ENCODE results near the gene SMPD2. TPM values are rescaled to one million over a fixed set of nuclear protein-coding genes. Genes with fewer than 3 reads are reported as not detected.

SMPD2 gene
- total RNA-seq, 1 experiment from 2014 or later, result 14.7 TPM

GRCh38 chr6:109443425-109443950 is 3.0 kb downstream of the SMPD2 start:
- no peaks in the 10 kb centered on the region for H3K27me3 ChIP-seq (ENCODE audit: insufficient read depth, low read length)
- no peak overlapping the region for H3K4me3 ChIP-seq (replicated peaks in 1 of 2; ENCODE audit: low read depth in 1 of 2, low read length in 2 of 2)
- intact Hi-C loops (cut with micrococcal nuclease), result loop anchor here (5.0 kb wide), 1 partner anchor 256 kb away; no protein-coding TSS in a partner anchor
- ChIA-PET CTCF (no interaction called here), RAD21 (ENCODE audit: low non-redundant PET in 1 of 2, low total read pairs in 2 of 2, uncharacterized antibody in 2 of 2, unreplicated experiment in 2 of 2) (no interaction called here), POLR2A (interaction anchor here (0.6 kb wide), 2 partner anchors 24 to 30 kb away, joined by 3 to 7 read pairs; no protein-coding TSS in a partner anchor)
- TF ChIP-seq ZNF274 (IDR thresholded peaks at IDR 0.05; ENCODE audit: low read depth, low read length), result no peak
- no peak for TF ChIP-seq SIN3A (IDR thresholded peaks at IDR 0.05; ENCODE audit: low read depth)
- no peak for TF ChIP-seq EZH2 (IDR thresholded peaks at IDR 0.05)
- no peak for TF ChIP-seq CTCF (IDR thresholded peaks at IDR 0.05 in 2 of 3, conservative IDR thresholded peaks at IDR 0.05 in 1 of 3; ENCODE audit: borderline replicate concordance in 1 of 3, insufficient read depth in 1 of 3, low read depth in 2 of 3, low read length in 2 of 3)
- no peak for TF ChIP-seq POLR2A (IDR thresholded peaks at IDR 0.05; ENCODE audit: borderline replicate concordance, extremely low read depth, insufficient read depth, insufficient read length)
- TF ChIP-seq MAX (IDR thresholded peaks at IDR 0.05), result no peak
- no peak for TF ChIP-seq ZBTB33 (IDR thresholded peaks at IDR 0.05; ENCODE audit: extremely low read depth, insufficient replicate concordance, low read length)
- no peak for TF ChIP-seq YY1 (IDR thresholded peaks at IDR 0.05; ENCODE audit: extremely low read depth, insufficient replicate concordance, low read depth, low read length)
- no peak for TF ChIP-seq FOSL1 (IDR thresholded peaks at IDR 0.05; ENCODE audit: low read depth)
- TF ChIP-seq ATF3 (IDR thresholded peaks at IDR 0.05), result no peak
- no peak for TF ChIP-seq REST (IDR thresholded peaks at IDR 0.05; ENCODE audit: low read depth)
- no peak for TF ChIP-seq POLR2AphosphoS5 (IDR thresholded peaks at IDR 0.05; ENCODE audit: low read depth, low read length)
- peaks cover 9 to 24% of the 10 kb centered on the region in 2 experiments for H3K4me1 ChIP-seq (ENCODE audit: control insufficient read depth in 1 of 2, insufficient read depth in 2 of 2, low read length in 2 of 2)
- H3K79me2 ChIP-seq (ENCODE audit: insufficient read depth, low read length), result peaks cover 14% of the 10 kb centered on the region
- DNase-seq (ENCODE audit: low read depth, low spot score) (no peak), ATAC-seq (no peak)
- H3K9ac ChIP-seq (ENCODE audit: low read length), result no peak overlapping the region
- H3K9me3 ChIP-seq (ENCODE audit: control insufficient read depth in 1 of 2, insufficient read depth in 1 of 2, low read depth in 1 of 2, low read length in 2 of 2), result no peaks in the 10 kb centered on the region
- no peaks in the 10 kb centered on the region for H4K20me1 ChIP-seq (ENCODE audit: insufficient read depth)
- no TSS peak for BruUV-seq (replicated peaks)
- no peak overlapping the region for H3K4me2 ChIP-seq (ENCODE audit: low read length)
- H3K9me2 ChIP-seq (ENCODE audit: insufficient read depth), result no peaks in the 10 kb centered on the region
- no peak overlapping the region for H3K27ac ChIP-seq (ENCODE audit: low read depth, low read length)
- peaks cover 0 to 6% of the 10 kb centered on the region in 2 experiments; a peak in 2 of 4 replicates for H3K36me3 ChIP-seq (ENCODE audit: control insufficient read depth in 1 of 2, insufficient read depth in 2 of 2, low read length in 2 of 2)
- H2AFZ ChIP-seq (ENCODE audit: low read depth, low read length, poor library complexity, severe bottlenecking), result no peak overlapping the region

All from HCT116 (cell line).